AG04450 (cell line): ENCODE results near the gene TRIM56. TPM values are rescaled to one million over a fixed set of nuclear protein-coding genes. Genes with fewer than 3 reads are reported as not detected.
"Not testable (repeated sequence)": the region's sequence is repeated elsewhere in the genome, so short reads cannot be mapped to it uniquely, and the experiment has no call there.

Source experiments
- CTCF ChIA-PET: fragments of 300-600, 350-600 bp; formaldehyde crosslinking; extraction: SDS; loops from one replicate; lab custom pipeline; 2022; ENCODE audit warnings: antibody characterized with exemption, inconsistent platforms; lab: Charles Lee
- POLR2A ChIA-PET: fragments of 350-600 bp; formaldehyde crosslinking; extraction: SDS; loops from one replicate; lab custom pipeline; 2021; ENCODE audit warnings: antibody characterized with exemption, inconsistent platforms; lab: Yijun Ruan, JAX
- DNase-seq: peaks from one replicate; pipeline ENCODE4 v3.0.0-alpha.2; 2011; ENCODE audit warnings: low read depth, low spot score
- H3K27ac ChIP-seq: one replicate; pipeline ENCODE4 v1.5.1; 2012; ENCODE audit warnings: low read depth, low read length, control low read depth
- H3K27me3 ChIP-seq: one replicate; pipeline ENCODE4 v1.6.0; 2012; ENCODE audit warnings: low read length; ENCODE audit not compliant: control insufficient read depth, insufficient read depth
- H3K4me3 ChIP-seq: 2 replicates; pipeline ENCODE4 v1.5.1; 2011; ENCODE audit warnings: mild to moderate bottlenecking, low read depth, low read length, control low read depth
- H3K9me3 ChIP-seq: 2 replicates; pipeline ENCODE4 v1.5.1; 2012; ENCODE audit warnings: low read length; ENCODE audit not compliant: control insufficient read depth, insufficient read depth
- polyA plus RNA-seq: library from polyadenylated mRNA; depleted of rRNA; stranded (reverse); fragments of >200 nt; gene quantifications from 2 replicates; pipeline ENCODE4 v1.2.3, GENCODE V29; 2011
- TF ChIP-seq, protein P1 (sequence below): IDR thresholded peaks from 2 replicates; pipeline ENCODE4 v1.5.1; 2011; ENCODE audit warnings: low read depth, low read length, control low read depth, inconsistent platforms

Gene TRIM56
- polyA plus RNA-seq, 1 experiment = 4.0 TPM

DNA sequence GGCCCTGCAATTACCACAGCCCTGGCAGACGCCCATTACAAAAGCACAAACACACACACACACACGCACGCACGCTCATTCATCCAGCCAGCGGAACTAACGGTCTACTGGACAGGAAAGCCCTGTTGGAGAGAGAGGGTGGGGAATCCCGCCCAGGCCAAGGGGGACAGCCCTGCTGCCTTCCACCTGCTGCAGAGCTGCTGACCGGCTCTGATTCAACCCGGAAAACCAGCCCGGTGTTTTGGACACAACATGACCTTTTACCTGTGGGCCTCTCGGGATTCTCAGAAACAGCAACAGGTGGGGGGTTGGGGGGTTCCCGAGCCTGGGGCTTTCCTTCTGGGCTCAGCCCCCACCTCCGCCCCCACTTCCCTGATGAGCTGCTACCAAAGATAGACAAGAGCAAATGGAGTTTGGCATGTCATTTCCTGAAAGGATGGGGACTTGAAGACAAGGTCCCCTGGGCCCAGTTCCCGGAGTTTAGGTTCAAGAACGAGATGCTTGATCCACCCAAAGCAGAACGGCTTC is 23.1 kb downstream of the TRIM56 start:
- no peaks in the 10 kb centered on the region; the same call in 1 of the 2 replicates for H3K9me3 ChIP-seq
- CTCF ChIA-PET = interaction anchor here (0.8 to 1.3 kb wide), 2 partner anchors 36 to 136 kb away, joined by 4 read pairs; partner anchors contain the start of gene FIS1
- no peaks in the 10 kb centered on the region for H3K27me3 ChIP-seq
- POLR2A ChIA-PET = interaction anchor here (0.7 kb wide), 1 partner anchor 109 kb away, joined by 3 read pairs; the partner anchor contains the start of gene ZNHIT1
- TF ChIP-seq, protein P1, sequence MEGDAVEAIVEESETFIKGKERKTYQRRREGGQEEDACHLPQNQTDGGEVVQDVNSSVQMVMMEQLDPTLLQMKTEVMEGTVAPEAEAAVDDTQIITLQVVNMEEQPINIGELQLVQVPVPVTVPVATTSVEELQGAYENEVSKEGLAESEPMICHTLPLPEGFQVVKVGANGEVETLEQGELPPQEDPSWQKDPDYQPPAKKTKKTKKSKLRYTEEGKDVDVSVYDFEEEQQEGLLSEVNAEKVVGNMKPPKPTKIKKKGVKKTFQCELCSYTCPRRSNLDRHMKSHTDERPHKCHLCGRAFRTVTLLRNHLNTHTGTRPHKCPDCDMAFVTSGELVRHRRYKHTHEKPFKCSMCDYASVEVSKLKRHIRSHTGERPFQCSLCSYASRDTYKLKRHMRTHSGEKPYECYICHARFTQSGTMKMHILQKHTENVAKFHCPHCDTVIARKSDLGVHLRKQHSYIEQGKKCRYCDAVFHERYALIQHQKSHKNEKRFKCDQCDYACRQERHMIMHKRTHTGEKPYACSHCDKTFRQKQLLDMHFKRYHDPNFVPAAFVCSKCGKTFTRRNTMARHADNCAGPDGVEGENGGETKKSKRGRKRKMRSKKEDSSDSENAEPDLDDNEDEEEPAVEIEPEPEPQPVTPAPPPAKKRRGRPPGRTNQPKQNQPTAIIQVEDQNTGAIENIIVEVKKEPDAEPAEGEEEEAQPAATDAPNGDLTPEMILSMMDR = no peak
- H3K4me3 ChIP-seq = no peak overlapping the region
- DNase-seq = no peak
- no peak overlapping the region for H3K27ac ChIP-seq

DNA sequence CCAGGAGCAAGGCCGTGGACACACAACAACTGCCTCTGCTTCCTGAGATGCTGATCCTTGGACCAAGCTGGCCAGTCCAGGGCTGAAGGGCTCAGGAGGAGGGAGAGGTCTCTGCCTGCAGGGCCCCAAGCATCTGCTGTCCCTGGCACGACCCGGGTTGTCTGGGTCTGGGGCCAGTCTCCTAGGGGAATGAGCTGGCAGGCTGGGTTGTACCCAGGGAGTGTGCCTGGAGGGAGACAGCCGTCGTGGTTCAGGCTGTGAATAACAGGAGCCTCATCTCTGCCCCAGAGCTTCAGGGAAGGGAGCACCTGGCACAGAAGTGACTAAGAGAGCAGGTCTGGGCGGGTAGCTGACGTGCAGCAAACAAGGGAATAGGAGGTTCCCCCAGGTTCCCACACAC is 23.7 kb downstream of the TRIM56 start:
- H3K4me3 ChIP-seq = no peak overlapping the region
- no peaks in the 10 kb centered on the region; the same call in 1 of the 2 replicates for H3K9me3 ChIP-seq
- ChIA-PET POLR2A (no interaction called here), CTCF (interaction anchor here (0.5 to 1.3 kb wide), 3 partner anchors 35 to 172 kb away, joined by 4 to 9 read pairs (median 4); partner anchors contain the start of gene FIS1)
- DNase-seq = no peak
- no peak overlapping the region for H3K27ac ChIP-seq
- TF ChIP-seq, protein P1 = no peak
- no peaks in the 10 kb centered on the region for H3K27me3 ChIP-seq

DNA sequence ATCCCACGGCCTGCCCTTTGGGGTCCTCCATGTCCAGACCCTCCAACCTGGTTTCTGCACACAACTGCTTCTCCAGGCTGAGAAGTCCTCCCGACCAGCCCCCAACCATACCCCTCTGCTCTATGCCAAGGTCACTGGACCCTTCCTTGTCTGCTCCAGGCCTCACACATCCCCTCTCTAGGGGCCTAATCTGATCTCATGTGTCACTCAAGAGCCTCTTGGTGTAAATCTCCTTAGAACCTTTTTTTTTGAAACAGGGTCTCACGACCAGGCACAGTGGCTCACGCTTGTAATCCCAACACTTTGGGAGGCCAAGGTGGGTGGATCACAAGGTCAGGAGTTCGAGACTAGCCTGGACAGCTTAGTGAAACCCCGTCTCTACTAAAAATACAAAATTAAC is 24.1 kb downstream of the TRIM56 start:
- ChIA-PET POLR2A (no interaction called here), CTCF (interaction anchor here (0.5 to 1.3 kb wide), 2 partner anchors 35 to 172 kb away, joined by 4 to 9 read pairs; no protein-coding TSS in a partner anchor)
- Histone ChIP-seq H3K4me3 (no peak overlapping the region), H3K27ac (no peak overlapping the region), H3K9me3 (no peaks in the 10 kb centered on the region; the same call in 1 of the 2 replicates), H3K27me3 (no peaks in the 10 kb centered on the region)
- DNase-seq = no peak
- TF ChIP-seq, protein P1 = no peak

DNA sequence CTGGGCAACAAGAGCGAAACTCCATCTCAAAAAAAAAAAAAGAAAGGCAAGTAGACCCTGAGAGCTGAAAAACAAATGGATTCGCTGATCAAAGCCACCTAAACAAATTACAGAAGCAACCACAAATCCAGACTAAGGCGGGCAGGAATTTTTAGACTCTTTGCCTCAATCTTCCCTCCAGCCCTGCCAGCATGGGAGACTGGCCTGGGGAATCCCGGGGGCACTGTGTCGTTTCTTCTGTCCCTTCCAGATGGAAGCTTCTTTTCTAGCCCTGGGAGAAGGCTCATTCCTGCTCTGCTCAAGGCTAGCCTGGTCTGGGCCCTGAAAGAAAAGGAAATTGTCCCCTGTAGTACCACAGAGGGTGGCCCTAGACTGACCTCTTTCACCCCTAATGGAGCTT is 26.0 kb downstream of the TRIM56 start:
- no peak for DNase-seq
- H3K9me3 ChIP-seq = no peaks in the 10 kb centered on the region; the same call in 1 of the 2 replicates
- H3K27me3 ChIP-seq = no peaks in the 10 kb centered on the region
- no peak overlapping the region for H3K27ac ChIP-seq
- TF ChIP-seq, protein P1 = no peak
- no peak overlapping the region for H3K4me3 ChIP-seq
- POLR2A ChIA-PET = interaction anchor here (1.1 to 1.4 kb wide), 2 partner anchors 11 kb away, joined by 6 to 11 read pairs; no protein-coding TSS in a partner anchor
- CTCF ChIA-PET = interaction anchor here (0.7 kb wide), 1 partner anchor 16 kb away, joined by 5 read pairs; no protein-coding TSS in a partner anchor

DNA sequence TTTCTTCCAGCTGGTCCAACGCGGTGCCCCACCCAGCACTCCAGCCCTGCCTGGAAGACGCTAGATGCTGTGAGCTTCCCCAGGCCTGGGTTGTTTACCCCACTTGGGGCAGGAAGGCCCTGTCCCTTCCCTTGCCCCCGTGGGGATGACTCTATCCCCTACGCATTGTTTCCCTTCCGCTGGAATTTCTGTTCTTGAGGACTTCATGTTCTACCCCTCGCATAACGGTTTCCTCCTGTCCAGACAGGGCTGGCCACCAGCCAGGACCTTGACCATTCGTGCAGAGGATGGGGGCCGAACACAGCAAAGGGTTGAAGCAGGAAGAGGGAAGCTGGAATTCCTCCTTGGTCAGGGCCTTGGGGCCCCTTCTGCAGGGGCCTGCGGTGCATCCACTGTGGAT is 27.0 kb downstream of the TRIM56 start:
- ChIA-PET CTCF (interaction anchor here (0.6 to 0.9 kb wide), 2 partner anchors 32 to 202 kb away, joined by 6 read pairs; no protein-coding TSS in a partner anchor), POLR2A (interaction anchor here (1.1 to 1.4 kb wide), 2 partner anchors 10 to 12 kb away, joined by 6 to 11 read pairs; no protein-coding TSS in a partner anchor)
- Histone ChIP-seq H3K27me3 (no peaks in the 10 kb centered on the region), H3K27ac (peak overlapping the region; percentile 21), H3K9me3 (no peaks in the 10 kb centered on the region; the same call in 1 of the 2 replicates), H3K4me3 (no peak overlapping the region)
- TF ChIP-seq, protein P1 = no peak
- DNase-seq = no peak

DNA sequence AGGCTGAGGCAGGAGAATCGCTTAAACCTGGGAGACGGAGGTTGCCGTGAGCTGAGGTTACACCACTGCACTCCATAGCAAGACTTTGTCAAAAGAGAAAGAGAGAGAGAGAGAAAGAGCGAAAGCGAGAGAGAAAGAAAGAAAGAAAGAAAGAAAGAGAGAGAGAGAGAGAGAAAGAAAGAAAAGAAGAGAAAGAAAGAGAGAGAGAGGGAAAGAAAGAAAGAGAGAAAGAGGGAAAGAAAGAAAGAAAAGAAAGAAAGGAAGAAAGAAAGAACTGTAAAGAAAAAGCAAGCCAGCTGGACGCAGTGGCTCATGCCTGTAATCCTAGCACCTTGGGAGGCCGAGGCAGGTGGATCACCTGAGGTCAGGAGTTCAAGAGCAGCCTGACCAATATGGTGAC is 27.9 kb downstream of the TRIM56 start:
- H3K27ac ChIP-seq, H3K9me3 ChIP-seq, H3K27me3 ChIP-seq, POLR2A ChIA-PET, DNase-seq, H3K4me3 ChIP-seq: not testable (repeated sequence)
- CTCF ChIA-PET = interaction anchor here (1.1 to 1.2 kb wide), 2 partner anchors 18 to 31 kb away, joined by 3 to 5 read pairs; no protein-coding TSS in a partner anchor
